A549 treated with ZK216348 at 1 μM for 4 hours (cell line): ENCODE measurements around the gene IMMP2L. TPM values are rescaled to one million over a fixed set of nuclear protein-coding genes. Genes with fewer than 3 reads are reported as not detected.

ENCODE experiments used
- total RNA-seq: library from RNA; stranded (reverse); fragments of 200-300 nt; extraction: Qiagen RNA extraction; gene quantifications from 5 replicates; pipeline ENCODE4 v1.2.3, GENCODE V29; 2022; ENCODE audit warnings: low read depth

The IMMP2L gene
- total RNA-seq = 15.7 to 22.2 TPM (median 17.8 TPM) in 5 replicates

DNA sequence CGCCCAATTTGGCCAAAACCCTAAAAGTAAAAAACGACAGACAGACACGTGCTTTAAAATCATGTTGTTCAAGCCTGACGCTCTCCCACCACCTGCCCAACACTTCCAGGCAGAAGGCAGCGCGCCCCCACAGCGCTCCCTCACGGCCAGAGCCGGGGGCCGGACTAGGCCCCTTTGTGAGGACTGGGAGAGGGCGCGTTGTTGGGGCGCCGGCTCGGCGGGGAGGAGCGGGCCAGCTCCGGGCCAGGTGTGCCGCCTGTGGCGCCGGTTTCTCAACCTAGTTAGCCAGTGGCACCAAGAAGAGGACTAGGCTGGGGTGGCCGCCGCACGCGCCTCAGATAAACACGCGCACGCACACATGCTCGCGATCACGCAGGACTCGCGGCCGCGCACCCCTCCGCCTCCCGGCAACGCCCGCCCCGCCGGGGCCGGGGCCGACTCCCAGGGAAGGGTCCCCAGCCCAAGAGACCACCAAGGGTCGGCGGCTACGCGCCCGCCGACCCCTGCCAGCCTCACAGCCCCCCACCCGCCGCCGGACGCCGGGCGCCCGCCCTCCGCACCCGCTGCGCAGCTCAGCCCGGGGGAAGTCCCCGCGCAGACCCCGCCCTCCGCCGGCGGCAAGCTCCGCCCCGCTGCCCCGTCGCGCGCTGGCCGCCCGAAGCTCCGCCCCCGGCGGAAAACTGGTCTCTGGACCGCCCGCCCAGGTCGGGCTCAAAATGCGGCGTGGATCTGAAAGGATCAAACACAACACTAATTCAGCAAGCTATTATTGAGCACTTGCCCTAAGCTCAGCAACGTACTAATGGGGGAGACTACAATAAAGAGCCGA, at the start of gene IMMP2L:
TSS of gene IMMP2L (minus strand) at position 589 of the 829 bp plus-strand sequence.

DNA sequence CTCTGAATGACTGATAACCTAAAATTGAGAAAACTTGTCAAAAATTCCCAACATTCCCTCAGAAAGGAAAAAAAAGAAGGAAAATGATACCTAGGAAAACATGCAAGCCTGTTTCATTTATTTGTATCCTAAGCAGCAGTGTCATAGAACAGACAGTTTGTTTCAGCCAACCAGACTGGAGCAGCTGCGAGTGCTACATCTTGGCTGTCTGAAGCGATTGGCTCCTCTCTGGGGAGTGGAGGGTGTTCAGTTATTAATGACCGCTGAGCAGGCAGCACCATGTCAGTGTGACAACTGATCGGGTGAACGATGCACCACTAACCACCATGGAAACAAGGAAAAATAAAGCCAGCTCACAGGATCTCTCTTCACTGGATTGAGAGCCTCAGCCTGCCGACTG, 471.4 kb downstream of the IMMP2L start, which contains the start of gene LRRN3:
TSS of gene LRRN3 (plus strand) at position 282 of the 400 bp plus-strand sequence. CDS start 31,646 bp downstream, outside the sequence.

